Activated CD8-positive, alpha-beta memory T cell treated with anti-CD3 and anti-CD28 coated beads for 36 hours (primary cell): ENCODE measurements around the gene VDR. TPM values are rescaled to one million over a fixed set of nuclear protein-coding genes. Genes with fewer than 3 reads are reported as not detected.

ENCODE experiments used
- CTCF ChIA-PET: fragments of 350-600 bp; sonication (Branson Sonifier 250); formaldehyde crosslinking; loops from one replicate; lab custom pipeline; 2021; ENCODE audit warnings: antibody characterized with exemption; lab: Charles Lee
- POLR2A ChIA-PET: fragments of 350-600 bp; sonication (Branson Sonifier 250); formaldehyde crosslinking; loops from one replicate; lab custom pipeline; 2021; ENCODE audit warnings: antibody characterized with exemption; lab: Charles Lee
- total RNA-seq, 2 experiments: library from RNA; stranded (reverse); gene quantifications; one replicate each; pipeline ENCODE4 v1.2.3, GENCODE V29; 2021

The VDR gene
- 100 to 1,000 TPM; 104 to 106 TPM for total RNA-seq

GRCh38 chr12:47904713-47905709 lies at the start of gene VDR:
Gene VDR, minus strand, starts transcription at chr12:47904994. Its CDS starts 25,881 bp downstream, at chr12:47879113.
- ChIA-PET CTCF (interaction anchor here (0.5 to 2.5 kb wide), 11 partner anchors 11 to 240 kb away, joined by 3 to 20 read pairs (median 4); partner anchors contain the start of genes RAPGEF3 and TMEM106C), POLR2A (interaction anchor here (0.6 to 2.5 kb wide), 7 partner anchors 19 to 278 kb away, joined by 3 to 19 read pairs (median 4); no protein-coding TSS in a partner anchor)

GRCh38 chr12:47954058-47954457 lies 49.3 kb upstream of the VDR start:
- ChIA-PET POLR2A (no interaction called here), CTCF (interaction anchor here (0.6 kb wide), 1 partner anchor 43 kb away, joined by 3 read pairs; no protein-coding TSS in a partner anchor)

GRCh38 chr12:47950856-47951468 lies 46.2 kb upstream of the VDR start:
- ChIA-PET POLR2A (no interaction called here), CTCF (interaction anchor here (1.6 to 4.0 kb wide), 2 partner anchors 46 to 81 kb away, joined by 6 to 20 read pairs; partner anchors contain the start of gene VDR)

DNA sequence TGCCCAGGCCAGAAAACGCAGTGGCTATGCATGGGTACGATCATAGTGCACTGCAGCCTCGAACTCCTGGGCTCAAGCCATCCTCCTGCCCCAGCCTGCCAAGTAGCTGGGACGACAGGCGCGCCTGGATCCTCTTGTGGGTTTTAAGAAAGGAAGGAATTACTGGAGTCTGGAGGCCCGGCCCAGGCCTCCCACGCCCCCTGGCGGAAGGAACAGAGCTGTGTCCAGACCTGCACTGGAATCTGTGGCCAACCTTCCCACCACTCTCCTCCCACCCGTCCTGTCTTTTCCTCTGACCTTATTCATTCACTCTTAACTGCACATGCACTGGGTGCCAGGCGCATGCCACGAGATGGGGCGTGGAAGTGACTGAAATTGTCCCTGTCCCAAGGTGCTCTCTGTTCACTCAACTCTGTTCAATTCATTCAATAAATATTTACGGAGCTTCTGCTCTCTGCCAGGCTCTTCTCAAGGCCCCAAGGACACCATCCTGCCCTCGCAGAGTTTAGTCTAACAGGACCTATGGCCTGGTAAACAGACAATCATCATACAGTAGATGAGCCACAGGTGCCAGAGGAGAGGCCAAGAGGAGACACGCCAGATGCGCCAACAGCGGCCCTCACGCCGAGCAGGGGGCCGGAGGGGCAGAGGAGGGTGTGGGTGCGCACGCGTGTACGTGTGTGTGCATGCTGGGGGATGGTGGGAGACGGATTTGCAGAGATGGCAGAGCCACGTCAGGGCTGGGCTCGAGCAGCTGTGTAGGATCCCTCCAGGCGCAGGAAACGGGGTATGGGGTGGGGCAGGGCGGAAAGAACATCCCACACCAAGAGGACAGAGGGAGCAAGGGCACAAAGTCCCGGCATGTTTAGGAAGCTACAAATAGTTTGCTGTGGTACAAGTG lies 44.9 kb upstream of the VDR start:
- CTCF ChIA-PET = interaction anchor here (0.6 to 4.0 kb wide), 15 partner anchors 9 to 215 kb away, joined by 3 to 20 read pairs (median 3); partner anchors contain the start of gene VDR
- POLR2A ChIA-PET = no interaction called here

DNA sequence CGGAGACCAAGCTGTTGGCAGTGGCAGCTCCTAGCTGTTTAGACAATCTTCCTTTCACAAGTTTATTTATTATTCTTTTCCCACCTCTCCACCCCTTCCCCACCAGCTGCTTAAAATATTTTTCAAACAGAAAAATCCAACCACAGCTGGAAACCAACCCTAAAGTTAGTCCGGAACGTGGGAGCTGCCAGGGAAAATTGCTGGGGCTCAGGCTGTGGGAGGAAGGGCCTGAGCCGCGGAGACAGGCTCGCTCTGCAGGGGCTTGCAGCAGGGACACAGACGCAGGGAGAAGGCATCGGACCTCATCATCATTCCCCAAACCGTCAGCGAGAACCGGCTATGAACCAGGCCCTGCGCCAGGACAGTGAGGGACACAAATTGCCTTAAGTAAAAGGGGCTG lies 42.5 kb upstream of the VDR start:
- POLR2A ChIA-PET = no interaction called here
- CTCF ChIA-PET = interaction anchor here (0.6 to 4.0 kb wide), 3 partner anchors 23 to 82 kb away, joined by 3 to 20 read pairs (median 3); partner anchors contain the start of gene VDR

GRCh38 chr12:47946413-47947323 lies 41.9 kb upstream of the VDR start:
- CTCF ChIA-PET = interaction anchor here (0.6 to 4.0 kb wide), 3 partner anchors 23 to 81 kb away, joined by 3 to 20 read pairs (median 3); partner anchors contain the start of gene VDR
- POLR2A ChIA-PET = no interaction called here

DNA sequence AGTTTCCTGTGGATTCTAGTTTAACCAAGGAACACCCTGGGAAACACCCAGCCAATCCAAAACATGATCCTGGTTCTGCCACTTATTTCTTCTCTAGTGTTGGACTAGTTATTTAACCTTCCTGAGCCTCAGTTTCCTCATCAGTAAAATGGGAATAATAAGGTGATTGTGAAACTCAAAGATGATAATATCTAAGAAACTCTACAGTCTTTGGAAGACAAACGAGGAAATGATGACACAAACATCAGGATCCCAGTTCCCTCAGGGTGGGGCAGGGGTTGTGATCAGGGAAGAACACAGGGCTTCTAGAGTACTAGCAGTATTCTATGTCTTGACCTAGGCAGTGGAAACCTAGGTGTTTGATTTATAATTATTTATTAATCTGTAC lies 40.5 kb upstream of the VDR start:
- ChIA-PET CTCF (no interaction called here), POLR2A (no interaction called here)

- CTCF ChIA-PET = no interaction called here
- POLR2A ChIA-PET = no interaction called here
Measured at GRCh38 chr12:47944685-47945340, 40.0 kb upstream of the VDR start.

- CTCF ChIA-PET = no interaction called here
Measured at GRCh38 chr12:47943623-47944340, 39.0 kb upstream of the VDR start.

GRCh38 chr12:47942614-47943225 lies 37.9 kb upstream of the VDR start:
- POLR2A ChIA-PET = no interaction called here
- CTCF ChIA-PET = no interaction called here

More at GRCh38 chr12:47943623-47944340, 39.0 kb upstream of the VDR start:
- POLR2A ChIA-PET = no interaction called here

- POLR2A ChIA-PET = no interaction called here
- CTCF ChIA-PET = no interaction called here
Measured at GRCh38 chr12:47941871-47942613, 37.2 kb upstream of the VDR start.

- ChIA-PET POLR2A (no interaction called here), CTCF (no interaction called here)
Measured at GRCh38 chr12:47941475-47941780, 36.6 kb upstream of the VDR start.

GRCh38 chr12:47940773-47941474 lies 36.1 kb upstream of the VDR start:
- ChIA-PET CTCF (no interaction called here), POLR2A (no interaction called here)

GRCh38 chr12:47939009-47939601 lies 34.3 kb upstream of the VDR start:
- POLR2A ChIA-PET = no interaction called here
- CTCF ChIA-PET = interaction anchor here (0.9 to 1.4 kb wide), 2 partner anchors 11 to 36 kb away, joined by 3 read pairs; no protein-coding TSS in a partner anchor

GRCh38 chr12:47938594-47938993 lies 33.8 kb upstream of the VDR start:
- CTCF ChIA-PET = interaction anchor here (0.9 to 1.4 kb wide), 2 partner anchors 11 to 35 kb away, joined by 3 read pairs; no protein-coding TSS in a partner anchor

More at GRCh38 chr12:47938594-47938993, 33.8 kb upstream of the VDR start:
- POLR2A ChIA-PET = no interaction called here
